ENCODE data around the gene GIMAP6.
"Not testable (repeated sequence)": the region's sequence is repeated elsewhere in the genome, so short reads cannot be mapped to it uniquely, and the experiment has no call there.

The GIMAP6 gene

GRCh38 chr7:150631866-150632864, at the start of gene GIMAP6:
Gene GIMAP6, minus strand, starts transcription at chr7:150632385. Its CDS starts 2,243 bp downstream, at chr7:150630142.
- peak in 1 of 2 donors; percentile 9 for DNase-seq (ENCODE audit: low read depth in 2 of 2)

- not testable (repeated sequence) for DNase-seq (ENCODE audit: low read depth in 2 of 2)
These were observed 48.2 kb upstream of the GIMAP6 start for GRCh38 chr7:150680364-150680763.

GRCh38 chr7:150678601-150679000, 46.4 kb upstream of the GIMAP6 start:
- DNase-seq (ENCODE audit: low read depth in 2 of 2) = not testable (repeated sequence)

GRCh38 chr7:150676854-150677253, 44.7 kb upstream of the GIMAP6 start:
- DNase-seq (ENCODE audit: low read depth in 2 of 2) = not testable (repeated sequence)

GRCh38 chr7:150676276-150676675, 44.1 kb upstream of the GIMAP6 start:
- DNase-seq (ENCODE audit: low read depth in 2 of 2) = not testable (repeated sequence)

- DNase-seq (ENCODE audit: low read depth in 2 of 2) = no peak
These were observed 43.5 kb upstream of the GIMAP6 start for GRCh38 chr7:150675714-150676113.

GRCh38 chr7:150671798-150672585, 39.8 kb upstream of the GIMAP6 start:
- DNase-seq (ENCODE audit: low read depth in 2 of 2) = not testable (repeated sequence)

GRCh38 chr7:150668977-150669376, 36.8 kb upstream of the GIMAP6 start:
- DNase-seq (ENCODE audit: low read depth in 2 of 2) = no peak

- DNase-seq (ENCODE audit: low read depth in 2 of 2) = peak; percentile 42 to 69
These were observed 36.3 kb upstream of the GIMAP6 start for GRCh38 chr7:150668472-150668911.

GRCh38 chr7:150666412-150666811, 34.2 kb upstream of the GIMAP6 start:
- no peak for DNase-seq (ENCODE audit: low read depth in 2 of 2)

- DNase-seq (ENCODE audit: low read depth in 2 of 2) = no peak
These were observed 33.7 kb upstream of the GIMAP6 start for GRCh38 chr7:150665896-150666295.

GRCh38 chr7:150665089-150665748, 33.0 kb upstream of the GIMAP6 start:
- peak in 1 of 2 donors; percentile 19 for DNase-seq (ENCODE audit: low read depth in 2 of 2)

GRCh38 chr7:150663802-150664494, 31.8 kb upstream of the GIMAP6 start:
- no peak for DNase-seq (ENCODE audit: low read depth in 2 of 2)

GRCh38 chr7:150662821-150663220, 30.6 kb upstream of the GIMAP6 start:
- DNase-seq (ENCODE audit: low read depth in 2 of 2) = not testable (repeated sequence)

GRCh38 chr7:150660939-150661613, 28.9 kb upstream of the GIMAP6 start:
- DNase-seq (ENCODE audit: low read depth in 2 of 2) = no peak

GRCh38 chr7:150657526-150657925, 25.3 kb upstream of the GIMAP6 start:
- DNase-seq (ENCODE audit: low read depth in 2 of 2) = no peak

- DNase-seq (ENCODE audit: low read depth in 2 of 2) = no peak
These were observed 23.9 kb upstream of the GIMAP6 start for GRCh38 chr7:150656047-150656446.

GRCh38 chr7:150654692-150655091, 22.5 kb upstream of the GIMAP6 start:
- no peak for DNase-seq (ENCODE audit: low read depth in 2 of 2)

- DNase-seq (ENCODE audit: low read depth in 2 of 2) = no peak
These were observed 16.8 kb upstream of the GIMAP6 start for GRCh38 chr7:150649080-150649385.

GRCh38 chr7:150648353-150649079, 16.3 kb upstream of the GIMAP6 start:
- no peak for DNase-seq (ENCODE audit: low read depth in 2 of 2)

All from stimulated activated CD8-positive, alpha-beta memory T cell treated with anti-CD3 and anti-CD28 coated beads, Interleukin-15, amount 100 ng/mL, for 4 hours (primary cell).